ENCODE measurements around the gene EYS.
"Not testable (repeated sequence)": the region's sequence is repeated elsewhere in the genome, so short reads cannot be mapped to it uniquely, and the experiment has no call there.

The EYS gene

GRCh38 chr6:65569056-65569455, 138.0 kb downstream of the EYS start:
- not testable (repeated sequence) for H3K9ac ChIP-seq (ENCODE audit: low read depth in 1 of 2, low read length in 2 of 2); H3K27me3 ChIP-seq (ENCODE audit: control insufficient read depth in 2 of 2, insufficient read depth in 2 of 2, low read length in 2 of 2); H3K4me3 ChIP-seq (ENCODE audit: low read length in 2 of 2); H3K4me1 ChIP-seq (ENCODE audit: control insufficient read depth in 2 of 2, insufficient read depth in 2 of 2, low read length in 2 of 2); H3K36me3 ChIP-seq (ENCODE audit: control insufficient read depth in 2 of 2, insufficient read depth in 2 of 2, low read length in 2 of 2); H3K9me3 ChIP-seq (ENCODE audit: control insufficient read depth in 2 of 2, low read length in 2 of 2); H3K27ac ChIP-seq (ENCODE audit: low read depth in 2 of 2, low read length in 2 of 2)

GRCh38 chr6:65566117-65566516, 140.9 kb downstream of the EYS start:
- no peaks in the 10 kb centered on the region for H3K27me3 ChIP-seq (ENCODE audit: control insufficient read depth in 2 of 2, insufficient read depth in 2 of 2, low read length in 2 of 2)
- no peak overlapping the region for H3K27ac ChIP-seq (ENCODE audit: low read depth in 2 of 2, low read length in 2 of 2)
- no peak overlapping the region for H3K4me3 ChIP-seq (ENCODE audit: low read length in 2 of 2)
- no peaks in the 10 kb centered on the region for H3K4me1 ChIP-seq (ENCODE audit: control insufficient read depth in 2 of 2, insufficient read depth in 2 of 2, low read length in 2 of 2)
- H3K9ac ChIP-seq (ENCODE audit: low read depth in 1 of 2, low read length in 2 of 2), result no peak overlapping the region
- H3K36me3 ChIP-seq (ENCODE audit: control insufficient read depth in 2 of 2, insufficient read depth in 2 of 2, low read length in 2 of 2), result no peaks in the 10 kb centered on the region
- H3K9me3 ChIP-seq (ENCODE audit: control insufficient read depth in 2 of 2, low read length in 2 of 2), result no peaks in the 10 kb centered on the region

- H3K27me3 ChIP-seq (ENCODE audit: control insufficient read depth in 2 of 2, insufficient read depth in 2 of 2, low read length in 2 of 2), result no peaks in the 10 kb centered on the region
- no peaks in the 10 kb centered on the region for H3K9me3 ChIP-seq (ENCODE audit: control insufficient read depth in 2 of 2, low read length in 2 of 2)
- no peaks in the 10 kb centered on the region for H3K36me3 ChIP-seq (ENCODE audit: control insufficient read depth in 2 of 2, insufficient read depth in 2 of 2, low read length in 2 of 2)
- H3K9ac ChIP-seq (ENCODE audit: low read depth in 1 of 2, low read length in 2 of 2), result no peak overlapping the region
- H3K4me3 ChIP-seq (ENCODE audit: low read length in 2 of 2), result no peak overlapping the region
- no peak overlapping the region for H3K27ac ChIP-seq (ENCODE audit: low read depth in 2 of 2, low read length in 2 of 2)
- no peaks in the 10 kb centered on the region for H3K4me1 ChIP-seq (ENCODE audit: control insufficient read depth in 2 of 2, insufficient read depth in 2 of 2, low read length in 2 of 2)
These were observed 149.0 kb downstream of the EYS start for GRCh38 chr6:65558071-65558470.

- H3K36me3 ChIP-seq (ENCODE audit: control insufficient read depth in 2 of 2, insufficient read depth in 2 of 2, low read length in 2 of 2), result no peaks in the 10 kb centered on the region
- no peak overlapping the region for H3K4me3 ChIP-seq (ENCODE audit: low read length in 2 of 2)
- no peak overlapping the region for H3K27ac ChIP-seq (ENCODE audit: low read depth in 2 of 2, low read length in 2 of 2)
- H3K9ac ChIP-seq (ENCODE audit: low read depth in 1 of 2, low read length in 2 of 2), result no peak overlapping the region
- H3K27me3 ChIP-seq (ENCODE audit: control insufficient read depth in 2 of 2, insufficient read depth in 2 of 2, low read length in 2 of 2), result no peaks in the 10 kb centered on the region
- no peaks in the 10 kb centered on the region for H3K4me1 ChIP-seq (ENCODE audit: control insufficient read depth in 2 of 2, insufficient read depth in 2 of 2, low read length in 2 of 2)
- H3K9me3 ChIP-seq (ENCODE audit: control insufficient read depth in 2 of 2, low read length in 2 of 2), result no peaks in the 10 kb centered on the region
These were observed 149.8 kb downstream of the EYS start for GRCh38 chr6:65557224-65557623.

GRCh38 chr6:65546894-65547293, 160.1 kb downstream of the EYS start:
- Histone ChIP-seq H3K27ac (ENCODE audit: low read depth in 2 of 2, low read length in 2 of 2) (no peak overlapping the region), H3K27me3 (ENCODE audit: control insufficient read depth in 2 of 2, insufficient read depth in 2 of 2, low read length in 2 of 2) (no peaks in the 10 kb centered on the region), H3K9ac (ENCODE audit: low read depth in 1 of 2, low read length in 2 of 2) (no peak overlapping the region), H3K36me3 (ENCODE audit: control insufficient read depth in 2 of 2, insufficient read depth in 2 of 2, low read length in 2 of 2) (no peaks in the 10 kb centered on the region), H3K4me3 (ENCODE audit: low read length in 2 of 2) (no peak overlapping the region), H3K9me3 (ENCODE audit: control insufficient read depth in 2 of 2, low read length in 2 of 2) (no peaks in the 10 kb centered on the region), H3K4me1 (ENCODE audit: control insufficient read depth in 2 of 2, insufficient read depth in 2 of 2, low read length in 2 of 2) (no peaks in the 10 kb centered on the region)

- no peaks in the 10 kb centered on the region for H3K27me3 ChIP-seq (ENCODE audit: control insufficient read depth in 2 of 2, insufficient read depth in 2 of 2, low read length in 2 of 2)
- no peak overlapping the region for H3K4me3 ChIP-seq (ENCODE audit: low read length in 2 of 2)
- no peaks in the 10 kb centered on the region for H3K36me3 ChIP-seq (ENCODE audit: control insufficient read depth in 2 of 2, insufficient read depth in 2 of 2, low read length in 2 of 2)
- no peaks in the 10 kb centered on the region for H3K4me1 ChIP-seq (ENCODE audit: control insufficient read depth in 2 of 2, insufficient read depth in 2 of 2, low read length in 2 of 2)
- no peaks in the 10 kb centered on the region for H3K9me3 ChIP-seq (ENCODE audit: control insufficient read depth in 2 of 2, low read length in 2 of 2)
- H3K9ac ChIP-seq (ENCODE audit: low read depth in 1 of 2, low read length in 2 of 2), result no peak overlapping the region
- no peak overlapping the region for H3K27ac ChIP-seq (ENCODE audit: low read depth in 2 of 2, low read length in 2 of 2)
These were observed 161.1 kb downstream of the EYS start for GRCh38 chr6:65545920-65546319.

- Histone ChIP-seq H3K9me3 (ENCODE audit: control insufficient read depth in 2 of 2, low read length in 2 of 2) (no peaks in the 10 kb centered on the region), H3K9ac (ENCODE audit: low read depth in 1 of 2, low read length in 2 of 2) (no peak overlapping the region), H3K27ac (ENCODE audit: low read depth in 2 of 2, low read length in 2 of 2) (no peak overlapping the region), H3K4me1 (ENCODE audit: control insufficient read depth in 2 of 2, insufficient read depth in 2 of 2, low read length in 2 of 2) (no peaks in the 10 kb centered on the region), H3K36me3 (ENCODE audit: control insufficient read depth in 2 of 2, insufficient read depth in 2 of 2, low read length in 2 of 2) (no peaks in the 10 kb centered on the region), H3K4me3 (ENCODE audit: low read length in 2 of 2) (no peak overlapping the region), H3K27me3 (ENCODE audit: control insufficient read depth in 2 of 2, insufficient read depth in 2 of 2, low read length in 2 of 2) (no peaks in the 10 kb centered on the region)
These were observed 168.4 kb downstream of the EYS start for GRCh38 chr6:65538644-65539043.

GRCh38 chr6:65537600-65537999, 169.4 kb downstream of the EYS start:
- no peaks in the 10 kb centered on the region for H3K27me3 ChIP-seq (ENCODE audit: control insufficient read depth in 2 of 2, insufficient read depth in 2 of 2, low read length in 2 of 2)
- no peaks in the 10 kb centered on the region for H3K9me3 ChIP-seq (ENCODE audit: control insufficient read depth in 2 of 2, low read length in 2 of 2)
- H3K36me3 ChIP-seq (ENCODE audit: control insufficient read depth in 2 of 2, insufficient read depth in 2 of 2, low read length in 2 of 2), result no peaks in the 10 kb centered on the region
- no peak overlapping the region for H3K27ac ChIP-seq (ENCODE audit: low read depth in 2 of 2, low read length in 2 of 2)
- no peaks in the 10 kb centered on the region for H3K4me1 ChIP-seq (ENCODE audit: control insufficient read depth in 2 of 2, insufficient read depth in 2 of 2, low read length in 2 of 2)
- H3K9ac ChIP-seq (ENCODE audit: low read depth in 1 of 2, low read length in 2 of 2), result no peak overlapping the region
- H3K4me3 ChIP-seq (ENCODE audit: low read length in 2 of 2), result no peak overlapping the region

GRCh38 chr6:65531533-65531932, 175.5 kb downstream of the EYS start:
- H3K4me3 ChIP-seq (ENCODE audit: low read length in 2 of 2), result no peak overlapping the region
- no peaks in the 10 kb centered on the region for H3K36me3 ChIP-seq (ENCODE audit: control insufficient read depth in 2 of 2, insufficient read depth in 2 of 2, low read length in 2 of 2)
- no peaks in the 10 kb centered on the region for H3K4me1 ChIP-seq (ENCODE audit: control insufficient read depth in 2 of 2, insufficient read depth in 2 of 2, low read length in 2 of 2)
- no peak overlapping the region for H3K9ac ChIP-seq (ENCODE audit: low read depth in 1 of 2, low read length in 2 of 2)
- no peaks in the 10 kb centered on the region for H3K27me3 ChIP-seq (ENCODE audit: control insufficient read depth in 2 of 2, insufficient read depth in 2 of 2, low read length in 2 of 2)
- H3K27ac ChIP-seq (ENCODE audit: low read depth in 2 of 2, low read length in 2 of 2), result no peak overlapping the region
- no peaks in the 10 kb centered on the region for H3K9me3 ChIP-seq (ENCODE audit: control insufficient read depth in 2 of 2, low read length in 2 of 2)

- Histone ChIP-seq H3K27me3 (ENCODE audit: control insufficient read depth in 2 of 2, insufficient read depth in 2 of 2, low read length in 2 of 2) (no peaks in the 10 kb centered on the region), H3K9me3 (ENCODE audit: control insufficient read depth in 2 of 2, low read length in 2 of 2) (no peaks in the 10 kb centered on the region), H3K4me3 (ENCODE audit: low read length in 2 of 2) (no peak overlapping the region), H3K36me3 (ENCODE audit: control insufficient read depth in 2 of 2, insufficient read depth in 2 of 2, low read length in 2 of 2) (no peaks in the 10 kb centered on the region), H3K9ac (ENCODE audit: low read depth in 1 of 2, low read length in 2 of 2) (no peak overlapping the region), H3K4me1 (ENCODE audit: control insufficient read depth in 2 of 2, insufficient read depth in 2 of 2, low read length in 2 of 2) (no peaks in the 10 kb centered on the region), H3K27ac (ENCODE audit: low read depth in 2 of 2, low read length in 2 of 2) (no peak overlapping the region)
These were observed 182.8 kb downstream of the EYS start for GRCh38 chr6:65524232-65524631.

- Histone ChIP-seq H3K9me3 (ENCODE audit: control insufficient read depth in 2 of 2, low read length in 2 of 2) (no peaks in the 10 kb centered on the region), H3K4me1 (ENCODE audit: control insufficient read depth in 2 of 2, insufficient read depth in 2 of 2, low read length in 2 of 2) (no peaks in the 10 kb centered on the region), H3K27ac (ENCODE audit: low read depth in 2 of 2, low read length in 2 of 2) (no peak overlapping the region), H3K4me3 (ENCODE audit: low read length in 2 of 2) (no peak overlapping the region), H3K36me3 (ENCODE audit: control insufficient read depth in 2 of 2, insufficient read depth in 2 of 2, low read length in 2 of 2) (no peaks in the 10 kb centered on the region), H3K27me3 (ENCODE audit: control insufficient read depth in 2 of 2, insufficient read depth in 2 of 2, low read length in 2 of 2) (no peaks in the 10 kb centered on the region), H3K9ac (ENCODE audit: low read depth in 1 of 2, low read length in 2 of 2) (no peak overlapping the region)
These were observed 201.3 kb downstream of the EYS start for GRCh38 chr6:65505736-65506135.
